ENCODE results near the gene FTO. TPM values are rescaled to one million over a fixed set of nuclear protein-coding genes. Genes with fewer than 3 reads are reported as not detected.
"Not testable (repeated sequence)": the region's sequence is repeated elsewhere in the genome, so short reads cannot be mapped to it uniquely, and the experiment has no call there.

FTO gene
- total RNA-seq, 6 experiments from 2014 or later, result 93.7 to 107 (median 105) TPM

GRCh38 chr16:54176376-54176901, 472.5 kb downstream of the FTO start:
- H3K9me3 Mint-ChIP-seq, result no peaks in the 10 kb centered on the region

DNA sequence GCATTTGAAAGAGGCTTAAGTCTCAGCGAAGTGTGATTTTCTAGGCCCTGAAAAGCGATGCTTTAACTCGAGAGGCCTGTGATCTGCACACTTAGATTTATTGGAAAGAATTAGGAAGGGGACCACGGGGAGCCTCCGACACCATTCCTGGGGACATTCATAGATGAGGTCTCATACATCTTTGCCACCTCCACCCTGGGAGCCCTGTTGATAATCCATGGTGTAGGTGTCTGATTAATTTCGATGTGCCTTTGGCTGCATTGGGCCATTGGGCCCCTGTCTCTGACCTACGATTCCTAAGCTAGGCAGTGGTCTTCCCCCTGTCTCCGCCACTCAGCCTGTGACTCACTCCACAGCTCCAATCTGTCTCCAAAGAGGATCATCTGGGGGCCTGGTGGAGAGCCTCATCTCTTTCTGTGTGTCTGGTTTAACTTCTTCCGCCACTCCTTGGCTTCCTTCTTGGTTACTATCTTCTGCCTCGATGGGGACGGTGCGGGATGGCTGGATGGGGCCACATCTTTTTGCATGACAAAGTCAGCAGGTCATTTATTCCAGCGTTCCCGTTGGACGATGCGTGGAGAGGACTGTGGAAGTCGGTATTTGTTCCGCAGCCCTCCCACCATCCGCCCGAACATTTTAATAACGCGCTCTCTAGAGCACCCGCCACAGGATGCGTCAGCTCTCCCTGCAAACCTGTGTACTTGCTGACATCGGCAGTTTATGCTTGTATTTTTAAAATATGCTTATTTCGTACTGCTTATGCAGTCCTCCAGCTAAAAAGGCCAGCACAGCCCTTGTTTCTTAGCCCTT, 473.3 kb downstream of the FTO start:
- Mint-ChIP-seq H3K4me1 (ENCODE audit: low read depth) (peaks cover 24% of the 10 kb centered on the region), H3K27me3 (ENCODE audit: insufficient read depth) (peaks cover 27% of the 10 kb centered on the region), H3K36me3 (ENCODE audit: low read depth) (no peaks in the 10 kb centered on the region), H3K27ac (no peak overlapping the region), H3K9me3 (no peaks in the 10 kb centered on the region), H3K4me3 (no peak overlapping the region)
- no peak for DNase-seq
- TF ChIP-seq, protein P1, sequence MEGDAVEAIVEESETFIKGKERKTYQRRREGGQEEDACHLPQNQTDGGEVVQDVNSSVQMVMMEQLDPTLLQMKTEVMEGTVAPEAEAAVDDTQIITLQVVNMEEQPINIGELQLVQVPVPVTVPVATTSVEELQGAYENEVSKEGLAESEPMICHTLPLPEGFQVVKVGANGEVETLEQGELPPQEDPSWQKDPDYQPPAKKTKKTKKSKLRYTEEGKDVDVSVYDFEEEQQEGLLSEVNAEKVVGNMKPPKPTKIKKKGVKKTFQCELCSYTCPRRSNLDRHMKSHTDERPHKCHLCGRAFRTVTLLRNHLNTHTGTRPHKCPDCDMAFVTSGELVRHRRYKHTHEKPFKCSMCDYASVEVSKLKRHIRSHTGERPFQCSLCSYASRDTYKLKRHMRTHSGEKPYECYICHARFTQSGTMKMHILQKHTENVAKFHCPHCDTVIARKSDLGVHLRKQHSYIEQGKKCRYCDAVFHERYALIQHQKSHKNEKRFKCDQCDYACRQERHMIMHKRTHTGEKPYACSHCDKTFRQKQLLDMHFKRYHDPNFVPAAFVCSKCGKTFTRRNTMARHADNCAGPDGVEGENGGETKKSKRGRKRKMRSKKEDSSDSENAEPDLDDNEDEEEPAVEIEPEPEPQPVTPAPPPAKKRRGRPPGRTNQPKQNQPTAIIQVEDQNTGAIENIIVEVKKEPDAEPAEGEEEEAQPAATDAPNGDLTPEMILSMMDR (IDR thresholded peaks at IDR 0.05), result no peak

More at GRCh38 chr16:54176376-54176901, 472.5 kb downstream of the FTO start:
- DNase-seq, result no peak
- Mint-ChIP-seq H3K27me3 (ENCODE audit: insufficient read depth) (peaks cover 25% of the 10 kb centered on the region), H3K4me1 (ENCODE audit: low read depth) (peaks cover 32% of the 10 kb centered on the region), H3K27ac (no peak overlapping the region), H3K4me3 (peak overlapping the region; percentile 42), H3K36me3 (ENCODE audit: low read depth) (no peaks in the 10 kb centered on the region)
- TF ChIP-seq, protein P1 (IDR thresholded peaks at IDR 0.05), result no peak

DNA sequence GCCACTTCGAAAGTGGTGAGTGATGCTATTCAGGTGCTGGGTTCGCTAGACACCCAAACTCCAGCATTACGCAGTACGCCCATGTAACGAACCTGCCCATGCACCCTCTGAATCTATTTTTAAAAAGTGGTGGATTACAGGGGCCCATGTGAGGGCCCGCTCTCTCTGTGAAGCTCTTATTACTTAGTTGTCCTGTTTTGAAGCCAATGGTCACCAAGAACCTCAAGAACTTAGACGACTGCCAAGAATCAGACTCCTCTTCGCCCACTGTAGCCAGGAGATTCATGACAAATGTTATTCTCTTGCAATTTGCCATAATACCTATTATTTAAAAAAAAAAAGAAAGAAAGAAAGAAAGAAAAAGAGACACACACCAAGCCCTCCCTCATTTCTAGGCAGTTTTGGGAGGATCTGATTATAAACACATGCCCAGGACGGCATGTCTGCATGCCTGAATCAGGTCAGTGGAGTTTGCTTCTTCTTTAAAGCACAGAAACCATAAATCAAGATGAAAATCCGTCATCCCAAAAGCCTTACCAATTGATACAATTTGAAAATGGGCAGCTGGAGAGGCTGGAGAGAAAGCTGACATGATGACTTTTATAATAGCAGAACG, 474.0 kb downstream of the FTO start:
- H3K27ac Mint-ChIP-seq, result no peak overlapping the region

DNA sequence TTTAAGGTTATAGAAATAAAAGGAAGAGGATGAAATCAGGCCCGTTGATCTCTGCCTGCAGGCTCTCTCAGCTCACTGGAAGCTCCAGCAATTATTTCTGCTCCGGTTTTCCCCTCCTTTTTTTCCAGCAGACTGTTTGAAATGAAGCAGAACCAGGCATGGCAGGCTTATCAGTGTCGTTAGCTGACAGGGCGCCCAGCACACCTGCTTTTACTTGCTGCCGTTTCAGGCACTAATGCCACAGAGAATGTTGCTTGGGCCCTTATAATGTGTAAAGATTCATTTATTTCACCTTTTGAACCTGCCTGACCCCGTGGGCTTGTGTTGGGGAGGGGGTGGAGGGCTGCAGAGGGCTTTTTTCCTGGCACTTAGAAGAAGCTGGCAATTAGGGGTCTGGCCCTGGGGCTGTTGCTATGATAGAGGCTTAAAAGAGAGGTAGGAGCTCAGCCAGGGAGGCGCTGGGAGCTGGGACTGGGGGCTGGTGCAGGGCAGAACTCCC, 474.6 kb downstream of the FTO start:
- no peak overlapping the region for H3K4me3 Mint-ChIP-seq
- H3K36me3 Mint-ChIP-seq (ENCODE audit: low read depth), result no peaks in the 10 kb centered on the region
- TF ChIP-seq, protein P1 (IDR thresholded peaks at IDR 0.05), result no peak
- no peak for DNase-seq
- H3K27ac Mint-ChIP-seq, result no peak overlapping the region
- H3K9me3 Mint-ChIP-seq, result no peaks in the 10 kb centered on the region
- H3K27me3 Mint-ChIP-seq (ENCODE audit: insufficient read depth), result peaks cover 34% of the 10 kb centered on the region
- H3K4me1 Mint-ChIP-seq (ENCODE audit: low read depth), result peaks cover 21% of the 10 kb centered on the region

More for the DNA sequence above, 474.0 kb downstream of the FTO start:
- DNase-seq, result no peak
- Mint-ChIP-seq H3K27me3 (ENCODE audit: insufficient read depth) (peaks cover 33% of the 10 kb centered on the region), H3K4me3 (no peak overlapping the region), H3K36me3 (ENCODE audit: low read depth) (no peaks in the 10 kb centered on the region), H3K9me3 (no peaks in the 10 kb centered on the region), H3K4me1 (ENCODE audit: low read depth) (peaks cover 21% of the 10 kb centered on the region)
- TF ChIP-seq, protein P1 (IDR thresholded peaks at IDR 0.05), result no peak

GRCh38 chr16:54180421-54181359, 476.7 kb downstream of the FTO start:
- H3K36me3 Mint-ChIP-seq (ENCODE audit: low read depth), result no peaks in the 10 kb centered on the region
- H3K4me1 Mint-ChIP-seq (ENCODE audit: low read depth), result peaks cover 14% of the 10 kb centered on the region
- H3K9me3 Mint-ChIP-seq, result no peaks in the 10 kb centered on the region
- H3K27ac Mint-ChIP-seq, result no peak overlapping the region
- peaks cover 32% of the 10 kb centered on the region for H3K27me3 Mint-ChIP-seq (ENCODE audit: insufficient read depth)
- no peak overlapping the region for H3K4me3 Mint-ChIP-seq
- DNase-seq, result no peak
- TF ChIP-seq, protein P1 (IDR thresholded peaks at IDR 0.05), result no peak

- not testable (repeated sequence) for H3K27ac Mint-ChIP-seq
- H3K27me3 Mint-ChIP-seq (ENCODE audit: insufficient read depth), result peaks cover 42% of the 10 kb centered on the region
Measured at GRCh38 chr16:54181683-54182329, 477.9 kb downstream of the FTO start.

More at GRCh38 chr16:54181683-54182329, 477.9 kb downstream of the FTO start:
- not testable (repeated sequence) for H3K36me3 Mint-ChIP-seq (ENCODE audit: low read depth); H3K4me3 Mint-ChIP-seq; DNase-seq; H3K4me1 Mint-ChIP-seq (ENCODE audit: low read depth); H3K9me3 Mint-ChIP-seq

Data from HFFc6 (cell line).